ENCODE measurements around the gene BOC. TPM values are rescaled to one million over a fixed set of nuclear protein-coding genes. Genes with fewer than 3 reads are reported as not detected.

BOC gene
- total RNA-seq, 2 experiments from 2014 or later = 0.03 TPM; not detected in 1

DNA sequence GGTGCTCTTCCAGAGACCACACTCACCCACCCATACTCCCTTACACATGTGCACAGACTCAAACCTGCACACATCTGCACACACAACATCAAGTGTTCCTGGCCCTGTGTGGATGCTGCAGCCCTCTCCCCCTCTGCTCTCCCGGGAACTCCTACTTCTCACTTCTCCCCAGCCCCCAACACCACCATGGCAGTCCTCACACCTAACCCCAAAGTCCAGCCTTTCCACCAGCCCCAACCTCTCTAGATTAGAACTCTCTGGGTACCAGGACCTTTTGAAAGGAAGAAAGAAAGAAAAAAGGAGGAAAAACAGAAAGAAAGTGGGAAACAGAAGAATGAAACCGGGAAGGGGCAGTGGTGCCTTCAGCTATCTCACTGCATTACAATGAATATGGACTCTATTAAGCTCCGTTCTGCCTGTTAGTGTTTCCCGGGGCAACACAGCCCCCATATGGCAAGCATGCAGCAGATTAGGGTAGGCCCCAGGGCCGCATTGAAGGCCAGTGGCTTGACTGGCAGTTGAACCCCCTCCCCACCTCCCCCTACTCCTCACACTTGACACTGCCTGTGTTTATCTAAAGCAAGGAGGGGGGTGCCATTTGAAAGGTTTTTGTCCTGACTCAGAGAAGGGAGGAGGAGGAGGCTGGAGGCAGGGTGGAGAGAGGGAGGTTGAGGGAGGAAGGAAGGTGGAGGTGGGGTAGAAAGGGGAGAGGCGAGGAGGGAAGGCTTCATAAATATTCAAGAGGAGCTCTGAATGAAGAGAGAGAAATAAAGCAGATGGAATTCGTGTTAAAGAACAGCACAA lies 30.1 kb downstream of the BOC start:
- no TSS peak for BruUV-seq (replicated peaks)
- TF ChIP-seq, protein P1, sequence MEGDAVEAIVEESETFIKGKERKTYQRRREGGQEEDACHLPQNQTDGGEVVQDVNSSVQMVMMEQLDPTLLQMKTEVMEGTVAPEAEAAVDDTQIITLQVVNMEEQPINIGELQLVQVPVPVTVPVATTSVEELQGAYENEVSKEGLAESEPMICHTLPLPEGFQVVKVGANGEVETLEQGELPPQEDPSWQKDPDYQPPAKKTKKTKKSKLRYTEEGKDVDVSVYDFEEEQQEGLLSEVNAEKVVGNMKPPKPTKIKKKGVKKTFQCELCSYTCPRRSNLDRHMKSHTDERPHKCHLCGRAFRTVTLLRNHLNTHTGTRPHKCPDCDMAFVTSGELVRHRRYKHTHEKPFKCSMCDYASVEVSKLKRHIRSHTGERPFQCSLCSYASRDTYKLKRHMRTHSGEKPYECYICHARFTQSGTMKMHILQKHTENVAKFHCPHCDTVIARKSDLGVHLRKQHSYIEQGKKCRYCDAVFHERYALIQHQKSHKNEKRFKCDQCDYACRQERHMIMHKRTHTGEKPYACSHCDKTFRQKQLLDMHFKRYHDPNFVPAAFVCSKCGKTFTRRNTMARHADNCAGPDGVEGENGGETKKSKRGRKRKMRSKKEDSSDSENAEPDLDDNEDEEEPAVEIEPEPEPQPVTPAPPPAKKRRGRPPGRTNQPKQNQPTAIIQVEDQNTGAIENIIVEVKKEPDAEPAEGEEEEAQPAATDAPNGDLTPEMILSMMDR (conservative IDR thresholded peaks at IDR 0.05; ENCODE audit: low read length) = no peak
- TF ChIP-seq EZH2phosphoT487 (IDR thresholded peaks at IDR 0.05; ENCODE audit: borderline replicate concordance, low read depth, low read length) = no peak
- no peak overlapping the region for H3K4me3 ChIP-seq (ENCODE audit: low read depth, low read length, poor library complexity, severe bottlenecking)
- intact Hi-C loops (cut with micrococcal nuclease; ENCODE audit: unreplicated experiment) = no loop called here
- ChIA-PET POLR2A (interaction anchor here (0.6 to 0.8 kb wide), 2 partner anchors 8 to 70 kb away, joined by 3 to 5 read pairs; no protein-coding TSS in a partner anchor), CTCF (ENCODE audit: unreplicated experiment) (no interaction called here)
- H4K20me1 ChIP-seq (ENCODE audit: insufficient read depth, low read length) = no peaks in the 10 kb centered on the region
- no peaks in the 10 kb centered on the region for H3K79me2 ChIP-seq (ENCODE audit: insufficient read depth, low read depth, low read length)
- H3K9me2 ChIP-seq (ENCODE audit: insufficient read depth, low read length) = no peaks in the 10 kb centered on the region
- no peak for DNase-seq (ENCODE audit: low spot score)
- H3K9me3 ChIP-seq (ENCODE audit: low read length) = no peaks in the 10 kb centered on the region
- H3K36me3 ChIP-seq (ENCODE audit: insufficient read depth, low read length) = no peaks in the 10 kb centered on the region
- no peak overlapping the region for H3K27ac ChIP-seq (ENCODE audit: low read depth, low read length, poor library complexity, severe bottlenecking)
- H3K4me1 ChIP-seq (ENCODE audit: insufficient read depth, low read length, poor library complexity, severe bottlenecking) = no peaks in the 10 kb centered on the region
- no peak overlapping the region for H2AFZ ChIP-seq (ENCODE audit: low read length)
- no peak overlapping the region for H3K4me2 ChIP-seq (ENCODE audit: low read length)

DNA sequence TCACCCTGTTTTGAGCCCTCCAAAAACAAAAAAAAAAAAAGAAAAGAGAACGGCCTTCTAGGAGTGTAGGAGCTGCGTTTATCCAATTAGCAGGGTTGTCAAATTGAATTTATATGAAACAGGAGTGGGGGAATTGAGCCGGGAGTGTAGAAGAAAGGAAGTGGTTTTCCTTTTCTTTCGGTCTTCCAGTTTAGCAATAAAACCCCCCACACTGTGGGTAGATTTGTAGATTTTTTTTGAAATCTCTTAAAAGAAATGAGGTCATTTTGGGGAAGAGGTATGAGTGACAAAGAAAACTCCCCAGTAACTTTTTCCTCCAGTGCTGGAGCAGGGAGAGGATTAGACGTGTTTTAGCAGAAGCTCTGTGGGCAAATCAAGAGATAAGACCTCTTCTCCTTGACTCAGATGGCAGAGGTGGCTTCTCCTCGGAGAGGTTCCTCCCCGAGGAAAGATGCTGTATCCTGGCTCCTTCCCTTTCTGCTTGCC lies 30.8 kb downstream of the BOC start:
- CTCF ChIA-PET (ENCODE audit: unreplicated experiment) = no interaction called here
- Histone ChIP-seq H3K36me3 (ENCODE audit: insufficient read depth, low read length) (no peaks in the 10 kb centered on the region), H4K20me1 (ENCODE audit: insufficient read depth, low read length) (no peaks in the 10 kb centered on the region), H3K4me3 (ENCODE audit: low read depth, low read length, poor library complexity, severe bottlenecking) (no peak overlapping the region), H2AFZ (ENCODE audit: low read length) (no peak overlapping the region), H3K79me2 (ENCODE audit: insufficient read depth, low read depth, low read length) (no peaks in the 10 kb centered on the region), H3K4me2 (ENCODE audit: low read length) (no peak overlapping the region), H3K9me3 (ENCODE audit: low read length) (no peaks in the 10 kb centered on the region), H3K9me2 (ENCODE audit: insufficient read depth, low read length) (no peaks in the 10 kb centered on the region), H3K4me1 (ENCODE audit: insufficient read depth, low read length, poor library complexity, severe bottlenecking) (no peaks in the 10 kb centered on the region), H3K27ac (ENCODE audit: low read depth, low read length, poor library complexity, severe bottlenecking) (no peak overlapping the region)
- POLR2A ChIA-PET = interaction anchor here (0.6 to 0.8 kb wide), 2 partner anchors 9 to 69 kb away, joined by 3 to 5 read pairs; no protein-coding TSS in a partner anchor
- DNase-seq (ENCODE audit: low spot score) = no peak
- intact Hi-C loops (cut with micrococcal nuclease; ENCODE audit: unreplicated experiment) = no loop called here
- TF ChIP-seq, protein P1 (conservative IDR thresholded peaks at IDR 0.05; ENCODE audit: low read length) = no peak
- TF ChIP-seq EZH2phosphoT487 (IDR thresholded peaks at IDR 0.05; ENCODE audit: borderline replicate concordance, low read depth, low read length) = no peak
- BruUV-seq (replicated peaks) = no TSS peak

DNA sequence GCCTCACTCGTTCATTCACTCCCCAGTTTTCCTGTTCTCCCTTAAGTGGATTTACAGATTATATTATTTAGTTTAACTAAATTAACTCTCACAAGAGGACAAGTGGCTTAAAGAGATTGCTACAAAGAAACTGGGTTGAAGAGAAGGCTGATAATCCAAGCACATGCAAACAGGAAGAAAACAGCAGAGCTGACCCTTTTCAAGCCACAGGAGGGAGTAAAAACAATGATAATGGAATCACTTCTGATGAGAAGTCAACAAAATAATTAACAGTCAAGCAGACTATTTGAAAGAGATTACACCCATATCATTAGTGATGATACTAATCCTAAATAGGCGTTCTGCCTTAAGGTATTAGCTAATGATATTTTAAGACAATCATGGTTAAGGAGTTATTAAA lies 31.7 kb downstream of the BOC start:
- Histone ChIP-seq H4K20me1 (ENCODE audit: insufficient read depth, low read length) (no peaks in the 10 kb centered on the region), H3K79me2 (ENCODE audit: insufficient read depth, low read depth, low read length) (no peaks in the 10 kb centered on the region), H2AFZ (ENCODE audit: low read length) (no peak overlapping the region), H3K4me3 (ENCODE audit: low read depth, low read length, poor library complexity, severe bottlenecking) (no peak overlapping the region), H3K4me1 (ENCODE audit: insufficient read depth, low read length, poor library complexity, severe bottlenecking) (no peaks in the 10 kb centered on the region), H3K27ac (ENCODE audit: low read depth, low read length, poor library complexity, severe bottlenecking) (no peak overlapping the region), H3K4me2 (ENCODE audit: low read length) (no peak overlapping the region), H3K9me2 (ENCODE audit: insufficient read depth, low read length) (no peaks in the 10 kb centered on the region), H3K9me3 (ENCODE audit: low read length) (no peaks in the 10 kb centered on the region), H3K36me3 (ENCODE audit: insufficient read depth, low read length) (no peaks in the 10 kb centered on the region)
- TF ChIP-seq EZH2phosphoT487 (IDR thresholded peaks at IDR 0.05; ENCODE audit: borderline replicate concordance, low read depth, low read length) = no peak
- TF ChIP-seq, protein P1 (conservative IDR thresholded peaks at IDR 0.05; ENCODE audit: low read length) = no peak
- intact Hi-C loops (cut with micrococcal nuclease; ENCODE audit: unreplicated experiment) = no loop called here
- no TSS peak for BruUV-seq (replicated peaks)
- CTCF ChIA-PET (ENCODE audit: unreplicated experiment) = no interaction called here
- POLR2A ChIA-PET = interaction anchor here (1.5 kb wide), 1 partner anchor 9 kb away, joined by 6 read pairs; no protein-coding TSS in a partner anchor
- no peak for DNase-seq (ENCODE audit: low spot score)

All from OCI-LY7 (cell line).